ENCODE measurements around the gene RASSF7.

The RASSF7 gene

DNA sequence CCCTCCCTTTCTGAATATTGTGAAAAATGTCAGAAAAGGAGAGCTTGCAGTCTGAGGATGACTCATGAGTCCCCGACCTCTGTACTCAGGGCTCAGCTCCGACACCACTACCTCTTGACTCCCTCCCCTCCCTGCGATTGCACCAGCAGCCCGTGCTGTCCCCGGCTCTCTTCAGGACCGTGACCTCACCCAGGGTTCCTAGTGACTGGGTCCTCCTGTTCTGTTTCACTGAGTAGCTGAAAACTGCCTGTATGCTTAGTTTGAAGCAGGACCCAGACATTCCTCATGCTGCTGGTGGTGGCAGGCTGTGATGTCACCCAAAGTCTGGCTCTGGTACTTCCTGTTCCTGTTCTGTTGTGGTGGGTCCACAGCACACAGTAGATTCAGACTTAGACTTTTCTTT, 27.2 kb downstream of the RASSF7 start:
- DNase-seq: peak; percentile 57

DNA sequence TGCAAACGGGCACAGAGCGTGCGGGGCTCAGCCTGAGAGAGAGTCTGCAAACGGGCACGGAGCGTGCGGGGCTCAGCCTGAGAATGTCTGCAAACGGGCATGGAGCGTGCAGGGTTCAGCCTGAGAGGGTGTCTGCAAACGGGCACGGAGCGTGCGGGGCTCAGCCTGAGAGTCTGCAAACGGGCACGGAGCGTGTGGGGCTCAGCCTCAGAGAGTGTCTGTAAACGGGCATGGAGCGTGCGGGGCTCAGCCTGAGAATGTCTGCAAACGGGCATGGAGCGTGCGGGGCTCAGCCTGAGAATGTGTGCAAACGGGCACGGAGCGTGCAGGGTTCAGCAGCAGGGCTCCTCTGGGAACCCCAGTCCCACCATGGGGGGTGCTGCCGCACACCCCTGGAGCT, 29.0 kb downstream of the RASSF7 start:
- DNase-seq: no peak

DNA sequence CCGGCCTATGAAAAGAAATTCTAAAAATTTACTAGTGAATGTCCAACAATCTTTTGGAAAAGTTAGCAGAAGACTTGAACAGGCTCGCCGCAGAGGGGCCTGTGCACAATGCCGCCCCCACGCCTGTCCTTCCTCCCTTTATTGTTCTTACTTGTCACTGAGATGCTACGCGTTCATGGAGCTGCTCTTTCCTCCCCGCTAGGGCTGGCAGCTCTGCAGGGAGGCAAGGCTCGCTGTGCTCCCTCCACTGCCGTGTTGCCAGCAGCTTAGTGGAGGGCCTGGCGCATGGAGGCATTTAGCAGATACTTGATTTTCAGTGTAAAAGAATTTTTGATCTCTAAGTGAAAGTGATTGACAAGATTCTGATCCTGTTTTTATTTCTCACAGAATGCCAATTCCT, 30.2 kb downstream of the RASSF7 start:
- no peak for DNase-seq

DNA sequence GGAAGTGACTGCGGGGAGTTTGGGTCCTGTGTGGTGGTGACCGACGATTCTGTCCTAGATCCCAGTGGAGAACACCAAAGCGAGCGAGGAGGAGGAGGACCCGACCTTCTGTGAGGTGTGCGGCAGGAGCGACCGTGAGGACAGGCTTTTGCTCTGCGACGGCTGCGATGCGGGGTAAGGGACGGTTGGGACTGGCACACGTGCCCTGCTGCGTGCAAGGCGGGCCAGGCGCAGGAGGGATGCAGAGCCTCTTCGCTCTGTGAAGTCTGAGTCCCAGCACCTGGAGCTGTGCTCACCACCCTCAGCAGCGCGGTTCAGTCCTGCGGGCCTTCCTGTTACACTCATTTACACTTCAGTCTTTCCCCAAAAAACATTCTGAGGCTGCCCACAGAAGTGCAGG, 31.7 kb downstream of the RASSF7 start:
- no peak for DNase-seq

DNA sequence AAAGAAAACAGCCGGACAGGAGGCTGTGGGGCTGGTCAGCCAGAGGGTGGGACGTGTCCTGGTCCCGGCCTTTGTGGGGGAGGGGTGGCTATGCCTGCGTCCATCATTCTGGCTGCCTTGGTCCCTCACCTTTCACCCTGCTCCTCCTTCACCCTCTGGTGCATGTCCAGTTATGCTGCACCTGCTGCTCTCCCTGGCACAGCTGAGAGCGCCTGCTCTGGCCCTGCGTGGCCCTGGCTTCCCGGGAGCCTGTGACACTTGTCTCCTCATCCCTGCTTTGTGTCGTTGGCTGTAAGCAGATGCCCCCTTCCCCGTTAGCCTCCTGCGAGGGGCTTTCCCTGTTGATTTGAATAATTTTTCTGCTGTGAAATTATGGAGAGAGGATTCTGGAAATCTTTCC, 32.1 kb downstream of the RASSF7 start:
- no peak for DNase-seq

DNA sequence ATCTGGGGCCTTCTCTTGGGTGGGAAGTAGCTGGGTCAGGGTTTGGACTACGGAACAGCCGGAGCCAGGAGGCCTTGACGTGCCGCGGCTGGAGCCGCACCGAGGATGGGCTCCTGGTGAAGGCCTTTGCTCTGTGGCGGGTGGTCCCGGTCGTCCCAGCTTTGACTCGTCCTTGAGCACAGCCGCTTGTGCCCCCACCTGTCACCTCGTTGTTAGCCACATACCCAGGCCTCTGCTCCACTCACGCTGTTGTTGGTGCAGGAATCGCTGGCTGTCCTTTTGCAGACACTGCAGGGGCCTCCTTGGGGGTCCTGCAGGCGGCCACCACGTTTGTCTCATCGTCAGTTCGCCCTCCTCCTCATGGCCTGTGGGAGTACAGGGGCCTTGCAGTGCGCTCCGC, 32.6 kb downstream of the RASSF7 start:
- no peak for DNase-seq

DNA sequence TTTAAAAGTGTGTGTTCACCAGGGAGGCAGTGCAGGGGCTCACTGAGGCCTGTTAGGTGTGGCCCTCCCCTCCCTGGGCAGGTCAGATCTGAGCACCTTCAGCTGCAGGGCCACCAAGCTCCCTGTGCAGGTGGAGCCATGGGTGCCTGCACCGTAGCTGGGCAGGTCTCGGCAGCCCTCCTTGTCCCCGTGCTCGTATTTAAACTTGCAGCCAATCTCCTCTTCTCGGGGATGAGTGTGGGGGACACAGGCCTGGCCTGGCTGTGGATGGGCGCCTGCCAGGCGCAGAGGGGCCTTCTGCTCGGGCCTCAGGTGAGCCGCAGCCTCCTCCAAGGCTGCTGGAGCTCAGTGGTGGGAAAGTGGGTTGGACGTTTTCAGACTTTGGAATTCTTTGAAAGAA, 34.6 kb downstream of the RASSF7 start:
- DNase-seq: no peak

DNA sequence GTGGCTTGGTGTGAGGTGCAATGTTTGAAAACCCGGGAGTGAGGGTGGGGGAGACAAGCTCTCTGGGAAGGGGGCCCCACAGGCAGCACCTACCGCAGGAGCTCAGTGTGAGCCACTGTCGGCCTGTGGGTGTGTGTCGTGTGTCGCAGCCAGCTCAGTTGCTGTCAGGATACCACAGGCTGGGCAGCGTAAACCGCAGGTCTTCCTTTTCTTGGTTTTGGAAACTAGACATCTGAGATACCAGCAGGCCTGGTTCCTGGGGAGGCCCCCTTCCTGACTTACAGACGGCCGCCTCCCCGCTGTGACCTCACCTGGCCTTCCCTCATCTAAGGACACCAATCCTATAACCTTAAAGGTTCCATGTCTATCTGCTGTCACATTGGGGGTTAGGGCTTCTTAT, 35.6 kb downstream of the RASSF7 start:
- DNase-seq: no peak

DNA sequence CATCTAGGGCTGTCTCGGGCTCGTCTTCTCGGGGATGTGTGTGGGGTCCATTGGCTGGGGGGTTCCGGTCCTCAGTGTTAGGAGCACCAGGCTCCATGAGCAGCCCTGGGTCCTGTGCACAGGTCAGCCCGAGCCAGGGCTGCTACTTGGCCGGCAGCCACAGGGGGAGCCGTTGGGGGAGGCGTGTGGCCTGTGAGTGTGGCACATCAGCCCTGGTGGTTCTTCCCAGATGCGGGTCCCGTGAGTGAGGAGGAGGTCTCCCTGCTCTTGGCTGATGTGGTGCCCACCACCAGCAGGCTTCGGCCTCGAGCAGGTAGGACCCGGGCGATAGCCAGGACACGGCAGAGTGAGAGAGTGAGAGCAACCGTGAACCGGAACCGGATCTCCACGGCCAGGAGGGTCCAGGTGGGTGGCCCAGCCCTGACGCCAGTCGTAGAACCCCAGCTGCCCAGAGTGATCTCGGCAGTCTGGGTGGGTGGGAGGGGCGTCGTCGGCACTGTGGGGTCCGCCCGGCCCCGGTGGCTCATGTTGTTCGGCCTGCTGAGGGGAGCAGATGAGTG, 36.5 kb downstream of the RASSF7 start:
- no peak for DNase-seq

DNA sequence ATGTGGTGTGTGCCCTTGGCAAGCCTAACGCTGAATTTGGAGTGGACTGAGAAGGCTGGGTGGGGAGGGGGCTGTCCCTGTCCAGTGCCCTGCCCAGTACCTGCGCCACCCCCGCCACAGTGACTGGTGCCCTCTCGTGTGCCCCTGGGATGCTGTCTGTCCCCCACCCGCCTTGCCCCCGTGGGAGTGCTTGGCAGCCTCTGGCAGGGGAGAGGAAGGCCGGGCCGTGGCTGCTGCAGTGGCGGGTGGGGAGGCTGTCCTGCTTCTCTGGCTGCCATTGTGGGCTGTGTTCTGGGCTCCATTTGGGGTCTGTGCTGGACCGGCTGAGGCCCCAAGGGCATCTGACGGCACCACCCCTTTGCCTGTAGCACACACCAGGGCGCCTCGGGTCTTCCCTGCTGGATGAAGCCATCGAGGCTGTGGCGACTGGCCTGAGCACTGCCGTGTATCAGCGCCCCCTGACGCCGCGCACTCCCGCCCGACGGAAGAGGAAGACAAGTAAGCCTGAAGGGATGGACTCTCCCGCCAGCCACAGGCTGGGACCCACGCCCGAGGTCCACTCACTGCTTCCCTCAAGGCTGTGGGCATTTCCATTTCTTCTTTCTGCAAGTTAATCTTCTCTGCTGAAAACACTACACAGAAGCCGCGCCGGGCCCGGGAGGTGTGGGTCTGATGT, 37.4 kb downstream of the RASSF7 start:
- DNase-seq: no peak

DNA sequence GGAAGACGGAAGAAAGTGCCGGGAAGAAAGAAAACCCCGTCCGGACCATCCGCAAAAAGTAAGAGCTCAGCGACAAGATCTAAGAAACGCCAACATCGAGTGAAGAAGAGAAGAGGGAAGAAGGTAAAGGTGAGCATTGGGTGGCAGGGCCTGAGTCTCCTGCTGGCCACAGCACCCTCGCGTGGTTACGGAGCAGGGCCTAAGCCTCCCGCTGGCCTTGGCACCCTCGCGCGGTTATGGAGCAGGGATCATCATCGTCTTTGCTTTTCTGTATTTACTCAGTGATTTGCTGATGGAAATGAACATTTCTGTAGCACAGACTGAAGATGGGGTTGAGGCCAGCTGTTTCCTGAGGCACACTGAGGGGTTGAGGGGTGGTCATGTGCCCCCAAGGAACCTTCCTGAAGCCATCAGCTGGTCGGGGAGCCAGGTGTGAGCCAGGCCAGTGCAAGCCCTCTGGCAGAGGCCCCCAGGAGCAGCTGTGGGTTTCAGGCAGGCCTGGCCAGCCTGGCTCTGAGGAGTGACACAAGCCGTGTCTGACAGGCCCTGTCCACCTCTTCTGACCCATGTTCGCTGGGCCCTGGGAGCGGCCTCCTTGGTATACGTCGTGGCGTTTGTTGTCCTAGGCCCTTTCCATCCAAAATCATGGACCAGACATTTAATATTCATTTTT, 40.9 kb downstream of the RASSF7 start:
- DNase-seq: no peak

DNA sequence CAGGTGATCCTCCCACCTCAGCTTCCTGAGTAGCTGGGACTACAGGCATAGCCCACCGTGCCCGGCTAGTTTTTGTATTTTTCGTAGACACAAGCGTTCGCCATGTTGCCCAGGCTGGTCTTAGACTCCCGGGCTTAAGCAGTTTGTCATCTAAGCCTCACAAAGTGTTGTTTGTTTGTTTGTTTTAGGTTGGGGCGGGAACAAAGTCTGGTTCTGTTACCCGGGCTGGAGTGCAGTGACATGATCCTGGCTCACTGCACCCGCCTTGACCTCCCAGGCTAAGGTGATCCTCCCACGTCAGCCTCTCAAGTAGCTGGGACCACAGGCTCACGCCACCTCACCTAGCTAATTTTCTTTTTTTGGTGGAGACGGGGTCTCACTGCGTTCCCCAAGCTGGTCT, 42.4 kb downstream of the RASSF7 start:
- no peak for DNase-seq

DNA sequence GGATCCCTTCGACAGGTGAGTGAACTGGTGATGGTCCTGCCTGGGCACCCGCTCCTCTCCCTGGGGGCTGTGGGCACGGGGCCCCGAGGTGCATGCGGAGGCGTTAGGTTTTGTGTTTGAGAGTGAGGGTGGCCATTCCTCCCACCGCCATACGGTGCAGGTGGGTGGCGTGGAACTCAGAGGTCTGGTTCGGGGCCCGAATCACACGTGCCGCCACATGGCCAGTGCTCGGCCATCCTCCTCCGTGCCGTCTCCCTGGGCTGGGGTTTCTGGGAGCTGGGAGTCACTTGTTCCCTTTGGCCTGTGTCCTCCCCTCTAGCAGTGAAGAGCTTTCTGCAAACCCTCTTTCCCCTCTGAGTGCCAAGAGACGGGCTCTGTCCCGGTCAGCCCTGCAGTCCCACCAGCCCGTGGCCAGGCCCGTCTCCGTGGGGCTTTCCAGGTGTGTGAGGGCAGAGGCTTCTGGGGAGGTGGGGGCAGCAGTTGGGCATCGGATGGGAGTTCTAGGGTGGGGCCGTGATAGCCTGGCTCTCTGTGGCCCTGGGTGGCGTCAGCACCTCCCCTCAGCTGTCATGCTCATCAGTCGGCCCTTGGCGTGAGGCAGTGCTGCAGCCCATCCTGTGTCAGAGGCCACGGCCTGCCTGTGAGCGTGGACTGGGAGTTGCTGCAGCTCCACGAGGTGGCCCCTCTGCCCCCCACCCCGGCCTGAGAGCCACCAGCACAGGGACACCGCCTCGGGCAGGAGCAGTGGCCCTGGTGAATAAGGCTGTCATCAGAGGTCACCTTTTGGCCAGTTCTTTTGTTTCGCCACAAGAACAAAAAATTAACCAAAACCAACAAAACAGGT, 44.7 kb downstream of the RASSF7 start:
- DNase-seq: no peak

DNA sequence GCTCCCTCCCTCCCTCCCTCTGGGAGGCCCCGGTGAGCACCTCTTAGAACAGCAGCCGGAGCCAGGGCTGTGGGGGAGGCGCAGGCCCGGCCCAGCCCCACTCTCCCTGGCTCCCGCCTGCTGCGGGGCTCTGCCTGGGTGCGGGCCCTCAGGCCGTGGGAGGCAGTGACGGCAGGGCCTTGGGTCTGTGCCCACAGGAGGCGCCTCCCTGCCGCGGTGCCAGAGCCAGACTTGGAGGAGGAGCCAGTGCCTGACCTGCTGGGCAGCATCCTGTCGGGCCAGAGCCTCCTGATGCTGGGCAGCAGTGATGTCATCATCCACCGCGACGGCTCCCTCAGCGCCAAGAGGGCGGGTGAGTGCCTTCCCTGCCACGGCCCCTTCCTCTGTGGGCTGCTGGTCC, 45.5 kb downstream of the RASSF7 start:
- no peak for DNase-seq

DNA sequence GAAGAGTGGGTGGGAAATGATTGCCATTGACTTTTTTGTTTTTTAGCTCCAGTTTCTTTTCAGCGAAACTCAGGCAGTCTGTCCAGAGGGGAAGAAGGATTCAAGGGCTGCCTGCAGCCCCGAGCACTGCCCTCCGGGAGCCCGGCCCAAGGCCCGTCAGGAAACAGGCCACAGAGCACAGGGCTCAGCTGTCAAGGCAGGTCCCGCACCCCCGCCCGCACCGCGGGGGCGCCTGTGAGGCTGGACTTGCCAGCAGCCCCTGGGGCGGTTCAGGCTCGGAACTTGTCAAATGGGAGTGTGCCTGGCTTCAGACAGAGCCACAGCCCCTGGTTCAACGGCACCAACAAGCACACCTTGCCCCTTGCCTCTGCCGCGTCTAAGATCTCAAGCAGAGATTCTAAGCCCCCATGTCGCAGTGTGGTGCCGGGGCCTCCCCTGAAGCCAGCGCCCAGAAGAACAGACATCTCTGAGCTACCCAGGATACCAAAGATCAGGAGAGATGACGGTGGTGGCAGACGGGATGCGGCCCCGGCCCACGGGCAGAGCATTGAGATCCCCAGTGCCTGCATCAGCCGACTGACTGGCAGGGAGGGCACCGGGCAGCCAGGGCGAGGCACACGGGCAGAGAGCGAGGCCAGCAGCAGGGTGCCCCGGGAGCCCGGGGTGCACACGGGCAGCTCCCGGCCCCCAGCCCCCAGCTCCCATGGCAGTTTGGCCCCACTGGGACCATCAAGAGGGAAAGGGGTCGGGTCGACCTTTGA, 46.4 kb downstream of the RASSF7 start:
- DNase-seq: no peak

DNA sequence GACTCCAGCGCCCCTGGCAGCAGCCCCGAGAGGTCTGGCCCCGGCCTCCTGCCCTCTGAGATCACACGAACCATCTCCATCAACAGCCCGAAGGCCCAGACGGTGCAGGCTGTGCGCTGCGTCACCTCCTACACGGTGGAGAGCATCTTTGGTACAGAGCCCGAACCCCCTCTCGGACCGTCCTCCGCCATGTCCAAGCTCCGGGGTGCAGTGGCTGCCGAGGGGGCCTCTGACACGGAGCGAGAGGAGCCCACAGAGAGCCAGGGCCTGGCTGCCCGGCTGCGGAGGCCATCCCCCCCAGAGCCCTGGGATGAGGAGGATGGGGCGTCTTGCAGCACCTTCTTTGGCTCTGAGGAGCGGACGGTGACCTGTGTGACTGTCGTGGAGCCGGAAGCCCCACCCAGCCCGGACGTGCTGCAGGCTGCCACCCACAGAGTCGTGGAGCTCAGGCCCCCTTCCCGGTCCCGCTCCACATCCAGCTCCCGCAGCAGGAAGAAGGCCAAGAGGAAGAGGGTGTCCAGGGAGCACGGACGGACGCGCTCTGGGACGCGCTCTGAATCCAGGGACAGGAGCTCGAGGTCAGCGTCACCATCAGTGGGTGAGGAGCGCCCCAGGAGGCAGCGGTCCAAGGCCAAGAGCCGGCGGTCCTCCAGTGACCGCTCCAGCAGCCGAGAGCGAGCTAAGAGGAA, 47.3 kb downstream of the RASSF7 start:
- DNase-seq: no peak

DNA sequence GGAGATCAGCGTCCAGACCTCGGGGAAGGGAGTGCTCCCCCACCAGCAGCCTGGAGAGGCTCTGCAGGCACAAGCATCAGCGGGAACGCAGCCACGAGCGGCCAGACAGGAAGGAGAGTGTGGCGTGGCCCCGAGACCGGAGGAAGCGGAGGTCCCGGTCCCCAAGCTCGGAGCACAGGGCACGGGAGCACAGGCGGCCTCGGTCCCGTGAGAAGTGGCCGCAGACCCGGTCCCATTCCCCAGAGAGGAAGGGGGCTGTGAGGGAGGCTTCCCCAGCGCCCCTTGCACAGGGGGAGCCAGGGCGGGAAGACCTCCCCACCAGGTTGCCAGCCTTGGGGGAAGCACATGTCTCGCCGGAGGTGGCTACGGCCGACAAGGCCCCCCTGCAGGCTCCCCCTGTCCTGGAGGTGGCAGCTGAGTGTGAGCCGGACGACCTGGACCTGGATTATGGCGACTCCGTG, 48.1 kb downstream of the RASSF7 start:
- no peak for DNase-seq

DNA sequence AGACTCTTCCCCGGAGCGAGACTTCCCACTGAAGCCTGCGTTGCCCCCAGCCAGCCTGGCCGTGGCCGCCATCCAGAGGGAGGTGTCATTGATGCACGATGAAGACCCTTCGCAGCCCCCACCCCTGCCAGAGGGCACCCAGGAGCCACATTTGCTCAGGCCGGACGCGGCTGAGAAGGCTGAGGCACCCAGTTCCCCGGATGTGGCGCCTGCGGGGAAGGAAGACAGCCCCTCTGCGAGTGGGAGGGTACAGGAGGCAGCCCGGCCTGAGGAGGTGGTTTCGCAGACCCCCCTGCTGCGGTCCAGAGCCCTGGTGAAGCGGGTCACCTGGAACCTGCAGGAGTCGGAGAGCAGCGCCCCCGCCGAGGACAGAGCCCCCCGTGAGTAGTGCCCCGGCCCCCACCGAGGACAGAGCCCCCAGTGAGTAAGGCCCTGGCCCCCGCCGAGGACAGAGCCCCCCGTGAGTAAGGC, 48.6 kb downstream of the RASSF7 start:
- no peak for DNase-seq

DNA sequence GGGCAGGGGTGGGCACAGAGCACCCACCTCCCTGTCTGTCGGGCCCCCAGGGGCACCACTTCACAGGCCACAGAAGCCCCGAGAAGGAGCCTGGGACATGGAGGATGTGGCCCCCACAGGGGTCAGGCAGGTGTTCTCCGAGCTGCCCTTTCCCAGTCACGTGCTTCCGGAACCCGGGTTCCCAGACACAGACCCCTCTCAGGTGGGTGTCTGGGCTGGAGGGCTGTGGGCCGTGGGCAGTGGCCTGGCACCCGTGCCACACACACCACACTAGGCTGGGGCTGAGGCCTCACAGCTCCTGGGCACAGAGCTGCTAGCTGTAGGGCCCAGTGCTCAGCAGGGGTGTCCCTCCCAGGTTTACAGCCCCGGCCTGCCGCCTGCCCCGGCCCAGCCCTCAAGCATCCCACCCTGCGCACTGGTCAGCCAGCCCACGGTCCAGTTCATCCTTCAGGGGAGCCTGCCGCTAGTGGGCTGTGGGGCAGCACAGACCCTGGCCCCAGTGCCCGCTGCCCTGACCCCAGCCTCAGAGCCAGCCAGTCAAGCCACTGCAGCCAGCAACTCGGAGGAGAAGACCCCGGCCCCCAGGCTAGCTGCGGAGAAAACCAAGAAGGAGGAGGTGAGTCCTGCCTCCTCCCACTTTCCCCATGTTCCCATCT, 49.5 kb downstream of the RASSF7 start:
- DNase-seq: no peak

DNA sequence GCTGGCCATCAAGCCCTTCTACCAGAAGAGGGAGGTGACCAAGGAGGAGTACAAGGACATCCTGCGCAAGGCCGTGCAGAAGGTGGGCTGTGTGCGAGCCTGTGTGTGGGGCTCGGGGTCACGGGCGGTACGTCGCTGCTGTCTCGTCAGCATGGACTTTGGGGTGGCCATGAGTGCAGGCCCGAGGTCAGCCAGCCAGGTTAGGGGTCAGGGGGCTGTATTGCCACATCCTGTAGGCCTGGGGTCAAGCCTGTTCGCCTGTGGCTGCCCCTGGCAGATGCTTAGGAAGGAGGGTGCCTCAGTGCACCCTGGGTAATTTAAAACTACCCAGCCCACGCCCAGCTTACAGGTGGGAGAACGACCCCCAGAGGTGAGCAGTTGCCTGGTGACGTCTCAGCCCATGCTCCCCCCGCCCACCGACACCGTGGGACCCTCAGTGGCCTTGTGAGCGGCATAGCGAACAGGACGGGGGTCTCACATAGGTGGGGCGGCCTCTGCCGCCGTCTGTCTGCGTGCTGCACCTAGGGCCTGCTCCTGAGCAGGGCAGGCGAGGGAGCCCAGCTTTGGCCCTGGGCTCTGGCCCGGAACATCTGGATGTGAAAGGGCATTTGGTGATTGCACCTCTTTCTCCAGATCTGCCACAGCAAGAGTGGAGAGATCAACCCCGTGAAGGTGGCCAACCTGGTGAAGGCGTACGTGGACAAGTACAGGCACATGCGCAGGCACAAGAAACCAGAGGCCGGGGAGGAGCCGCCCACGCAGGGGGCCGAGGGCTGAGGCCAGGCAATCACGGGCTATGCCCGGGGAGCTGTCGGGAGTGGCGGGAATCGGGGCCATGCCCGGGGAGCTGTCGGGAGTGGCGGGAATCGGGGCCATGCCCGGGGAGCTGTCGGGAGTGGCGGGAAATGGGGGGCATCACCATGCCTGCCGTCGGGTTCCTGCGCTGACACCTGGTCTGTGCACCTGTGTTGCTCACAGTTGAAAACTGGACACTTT, 50.5 kb downstream of the RASSF7 start:
- no peak for DNase-seq
